ENCODE measurements around the gene SLC5A10.

- TF ChIP-seq, protein P1, sequence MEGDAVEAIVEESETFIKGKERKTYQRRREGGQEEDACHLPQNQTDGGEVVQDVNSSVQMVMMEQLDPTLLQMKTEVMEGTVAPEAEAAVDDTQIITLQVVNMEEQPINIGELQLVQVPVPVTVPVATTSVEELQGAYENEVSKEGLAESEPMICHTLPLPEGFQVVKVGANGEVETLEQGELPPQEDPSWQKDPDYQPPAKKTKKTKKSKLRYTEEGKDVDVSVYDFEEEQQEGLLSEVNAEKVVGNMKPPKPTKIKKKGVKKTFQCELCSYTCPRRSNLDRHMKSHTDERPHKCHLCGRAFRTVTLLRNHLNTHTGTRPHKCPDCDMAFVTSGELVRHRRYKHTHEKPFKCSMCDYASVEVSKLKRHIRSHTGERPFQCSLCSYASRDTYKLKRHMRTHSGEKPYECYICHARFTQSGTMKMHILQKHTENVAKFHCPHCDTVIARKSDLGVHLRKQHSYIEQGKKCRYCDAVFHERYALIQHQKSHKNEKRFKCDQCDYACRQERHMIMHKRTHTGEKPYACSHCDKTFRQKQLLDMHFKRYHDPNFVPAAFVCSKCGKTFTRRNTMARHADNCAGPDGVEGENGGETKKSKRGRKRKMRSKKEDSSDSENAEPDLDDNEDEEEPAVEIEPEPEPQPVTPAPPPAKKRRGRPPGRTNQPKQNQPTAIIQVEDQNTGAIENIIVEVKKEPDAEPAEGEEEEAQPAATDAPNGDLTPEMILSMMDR (IDR thresholded peaks at IDR 0.05): no peak
- TF ChIP-seq POLR2A (IDR thresholded peaks at IDR 0.05): no peak
- no peak for TF ChIP-seq POLR2AphosphoS5 (IDR thresholded peaks at IDR 0.05)
These were observed 16.0 kb downstream of the SLC5A10 start for GRCh38 chr17:18967916-18968315.

Data from transverse colon (tissue), 4 donors.